Adrenal gland (tissue), 5 donors: ENCODE results near the gene PFKFB2.

ENCODE experiments used
- CTCF ChIP-seq, 6 experiments: fragments of 450-650 bp in 4 of 6; fragments of 200-600 bp in 2 of 6; sonication (generic) in 1 of 6; IDR thresholded peaks; 1 replicate in 5 of 6; 2 replicates in 1 of 6; pipeline versions ENCODE4 v1.5.1 to v1.8.0; 2016 to 2021; ENCODE audit warnings: antibody characterized with exemption in 6 of 6, mild to moderate bottlenecking in 2 of 6, moderate library complexity in 1 of 6
- POLR2A ChIP-seq, 2 donors: fragments of 450-650 bp; IDR thresholded peaks; one replicate each; pipeline ENCODE4 v1.6.1; 2017; ENCODE audit warnings: antibody characterized with exemption in 2 of 2, mild to moderate bottlenecking in 2 of 2, moderate library complexity in 1 of 2
- donor health status: DM: no; HTN: no; CAD: no.

- TF ChIP-seq POLR2A (IDR thresholded peaks at IDR 0.05) (no peak), CTCF (IDR thresholded peaks at IDR 0.05) (no peak)
Observed at GRCh38 chr1:207063014-207063413, 9.9 kb downstream of the PFKFB2 start.
